PC-9 (cell line): ENCODE data around the gene BANF2.

ENCODE experiments used
- CTCF ChIP-seq: fragments of 200-600 bp; sonication (generic); conservative IDR thresholded peaks from 2 replicates; pipeline ENCODE4 v1.6.1; 2017; ENCODE audit warnings: mixed run types, antibody characterized with exemption, mild to moderate bottlenecking, moderate library complexity
- EZH2 ChIP-seq: fragments of 200-600 bp; sonication (generic); IDR thresholded peaks from 2 replicates; pipeline ENCODE4 v1.8.0; 2017; ENCODE audit warnings: antibody characterized with exemption, low read depth

- peak; percentile 86 for TF ChIP-seq CTCF
- TF ChIP-seq EZH2 = no peak
Measured at GRCh38 chr20:17682103-17682888, 17.5 kb upstream of the BANF2 start, which contains the start of gene RRBP1.
